Measurements from ENCODE around the gene CHRNE.

- TF ChIP-seq CTCF (IDR thresholded peaks at IDR 0.05) (no peak), ZFX (IDR thresholded peaks at IDR 0.05; ENCODE audit: borderline replicate concordance) (no peak)
These were observed 46.6 kb upstream of the CHRNE start for GRCh38 chr17:4949321-4950074.
